Spleen (tissue), 11 donors: Measurements from ENCODE around the gene TAB2. TPM values are rescaled to one million over a fixed set of nuclear protein-coding genes. Genes with fewer than 3 reads are reported as not detected.

Experiments used
- DNase-seq: peaks from one replicate; pipeline ENCODE4 v3.0.0-alpha.2; 2020
- H3K27ac ChIP-seq, 8 donors: fragments of 200-600 bp; sonication (generic) in 7 of 8; 1 replicate in 4 of 8; 2 replicates in 4 of 8; pipeline versions ENCODE4 v1.5.0 to v1.8.0; 2016 to 2021; ENCODE audit warnings: inconsistent platforms in 4 of 8, mild to moderate bottlenecking in 4 of 8, moderate library complexity in 1 of 8
- H3K27me3 ChIP-seq, 7 donors: fragments of 200-600 bp; sonication (generic) in 6 of 7; replicated peaks in 1 of 7; 1 replicate in 4 of 7; 2 replicates in 3 of 7; pipeline versions ENCODE4 v1.5.0 to v1.8.0; 2016 to 2021; ENCODE audit warnings: inconsistent platforms in 3 of 7, mild to moderate bottlenecking in 1 of 7
- H3K36me3 ChIP-seq, 6 donors: fragments of 200-600 bp; sonication (generic) in 5 of 6; 1 replicate in 4 of 6; 2 replicates in 2 of 6; pipeline versions ENCODE4 v1.5.0 to v1.8.0; 2016 to 2021; ENCODE audit warnings: inconsistent platforms in 2 of 6
- H3K4me1 ChIP-seq, 6 donors: fragments of 200-600 bp; sonication (generic) in 5 of 6; 1 replicate in 3 of 6; 2 replicates in 3 of 6; pipeline versions ENCODE4 v1.5.0 to v1.8.0; 2016 to 2021; ENCODE audit warnings: inconsistent platforms in 3 of 6
- H3K4me3 ChIP-seq, 8 donors: fragments of 200-600 bp; sonication (generic) in 7 of 8; 1 replicate in 4 of 8; 2 replicates in 4 of 8; pipeline versions ENCODE4 v1.5.0 to v1.8.0; 2016 to 2021; ENCODE audit warnings: inconsistent platforms in 4 of 8, mild to moderate bottlenecking in 4 of 8, moderate library complexity in 2 of 8
- H3K9me3 ChIP-seq, 8 donors: fragments of 200-600 bp; sonication (generic) in 7 of 8; 1 replicate in 4 of 8; 2 replicates in 4 of 8; pipeline versions ENCODE4 v1.5.0 to v1.8.0; 2016 to 2021; ENCODE audit warnings: inconsistent platforms in 4 of 8
- POLR2A ChIP-seq, 3 donors: fragments of 450-650 bp; IDR thresholded peaks; one replicate each; pipeline ENCODE4 v1.5.1; 2017; ENCODE audit warnings: antibody characterized with exemption in 3 of 3, mild to moderate bottlenecking in 1 of 3
- POLR2AphosphoS5 ChIP-seq, 3 donors: sonication (generic); formaldehyde crosslinking; IDR thresholded peaks; one replicate each; pipeline ENCODE4 v1.5.1; 2017; ENCODE audit warnings: antibody characterized with exemption in 3 of 3
- WGBS, 5 donors: extraction: QIAGEN DNeasy Blood & Tissue Kit in 3 of 5; methylation state at CpG; one replicate each; pipeline versions ENCODE4 v1.1.5 to v1.1.7; 2013 to 2018; 5-methylcytosine and 5-hydroxymethylcytosine counted together
- intact Hi-C: fragments of 100-400 bp; cut with DNase I; formaldehyde crosslinking; loops from one replicate; pipeline ENCODE4 v1.15.0; 2023; ENCODE audit warnings: low total_unique reads
- polyA plus RNA-seq, 3 donors: library from polyadenylated mRNA; stranded (reverse); fragments of 200-250 nt; gene quantifications; one replicate each; pipeline ENCODE4 v1.2.1, GENCODE V29; 2013
- total RNA-seq, 7 donors: library from RNA; depleted of rRNA in 3 of 7; stranded (reverse); fragments of >200 nt in 3 of 7; fragmentation: NEBNext Ultra II Directional in 4 of 7; extraction: Animal tissue kit (Norgen Biotek cat#: 25700) in 4 of 7; gene quantifications; one replicate each; pipeline versions ENCODE4 v1.1.0 to v1.2.1, GENCODE V29; 2016 to 2021
- TF ChIP-seq, protein P1 (sequence below), 11 experiments: fragments of 200-600 bp in 7 of 11; fragments of 450-650 bp in 4 of 11; sonication (generic) in 4 of 11; IDR thresholded peaks in 8 of 11; conservative IDR thresholded peaks in 3 of 11; 1 replicate in 7 of 11; 2 replicates in 4 of 11; pipeline versions ENCODE4 v1.4.0 to v1.8.0; 2016 to 2021; ENCODE audit warnings: antibody characterized with exemption in 11 of 11, inconsistent platforms in 4 of 11, mild to moderate bottlenecking in 1 of 11
- donor health status: healthy with polysubstance abuse.
- donor health status: DM: no; HTN: no; CAD: no; lungs with moderate emphysema.
- donor health status: DM: no; HTN: no; CAD: no.
- donor health status: Bipolar disorder and iron deficiency.
- donor health status: healthy.
- donor health status: DM: no; HTN: no; CAD: no.
- donor health status: DM: yes; HTN: yes; CAD: no.

TAB2 gene
- total and polyA plus RNA-seq, 10 donors: 15.4 to 84.1 (median 70.9) TPM

DNA sequence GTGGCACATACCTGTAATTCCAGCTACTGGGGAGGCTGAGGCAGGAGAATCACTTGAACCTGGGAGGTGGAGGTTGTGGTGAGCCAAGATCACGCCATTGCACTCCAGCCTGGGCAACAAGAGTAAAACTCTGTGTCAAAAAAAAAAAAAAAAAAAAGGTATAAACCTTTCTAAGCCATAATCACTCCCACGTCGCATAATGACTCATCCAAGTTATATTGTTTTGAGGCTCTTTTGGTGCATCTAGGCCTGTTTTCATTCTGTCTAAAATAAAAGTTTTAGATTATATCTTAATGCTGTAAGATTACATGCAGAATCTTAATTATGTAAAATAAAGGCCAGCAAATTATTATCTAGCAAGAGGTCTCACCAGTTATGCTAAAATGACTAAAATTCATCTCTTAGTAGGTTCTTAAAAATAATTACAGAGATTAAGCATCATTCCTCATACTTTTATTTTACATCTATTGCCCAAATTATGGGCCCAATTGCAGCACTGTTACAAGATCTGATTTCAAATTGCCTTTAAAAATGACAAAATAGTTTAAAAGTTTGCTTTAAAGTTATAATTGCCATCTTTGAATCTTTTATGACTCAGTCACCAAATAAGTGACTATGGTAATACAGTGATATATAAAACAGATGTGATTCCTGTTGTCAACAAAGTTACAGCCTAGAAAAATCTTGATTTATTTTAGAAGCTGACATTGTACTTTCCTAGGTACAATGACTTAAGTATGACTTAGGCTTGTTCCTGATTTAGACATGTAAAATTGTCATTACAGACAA lies 72.2 kb downstream of the TAB2 start:
- H3K36me3 ChIP-seq: peaks cover 0 to 38% (median 6%) of the 10 kb centered on the region in 6 donors
- intact Hi-C loops: no loop called here
- no peak overlapping the region for H3K4me3 ChIP-seq
- H3K4me1 ChIP-seq: peaks cover 0 to 12% (median 0%) of the 10 kb centered on the region in 6 donors
- TF ChIP-seq POLR2A (IDR thresholded peaks at IDR 0.05) (no peak), POLR2AphosphoS5 (IDR thresholded peaks at IDR 0.05) (no peak)
- TF ChIP-seq, protein P1, sequence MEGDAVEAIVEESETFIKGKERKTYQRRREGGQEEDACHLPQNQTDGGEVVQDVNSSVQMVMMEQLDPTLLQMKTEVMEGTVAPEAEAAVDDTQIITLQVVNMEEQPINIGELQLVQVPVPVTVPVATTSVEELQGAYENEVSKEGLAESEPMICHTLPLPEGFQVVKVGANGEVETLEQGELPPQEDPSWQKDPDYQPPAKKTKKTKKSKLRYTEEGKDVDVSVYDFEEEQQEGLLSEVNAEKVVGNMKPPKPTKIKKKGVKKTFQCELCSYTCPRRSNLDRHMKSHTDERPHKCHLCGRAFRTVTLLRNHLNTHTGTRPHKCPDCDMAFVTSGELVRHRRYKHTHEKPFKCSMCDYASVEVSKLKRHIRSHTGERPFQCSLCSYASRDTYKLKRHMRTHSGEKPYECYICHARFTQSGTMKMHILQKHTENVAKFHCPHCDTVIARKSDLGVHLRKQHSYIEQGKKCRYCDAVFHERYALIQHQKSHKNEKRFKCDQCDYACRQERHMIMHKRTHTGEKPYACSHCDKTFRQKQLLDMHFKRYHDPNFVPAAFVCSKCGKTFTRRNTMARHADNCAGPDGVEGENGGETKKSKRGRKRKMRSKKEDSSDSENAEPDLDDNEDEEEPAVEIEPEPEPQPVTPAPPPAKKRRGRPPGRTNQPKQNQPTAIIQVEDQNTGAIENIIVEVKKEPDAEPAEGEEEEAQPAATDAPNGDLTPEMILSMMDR (IDR thresholded peaks at IDR 0.05 in 8 of 11, conservative IDR thresholded peaks at IDR 0.05 in 3 of 11): no peak
- H3K27me3 ChIP-seq: no peaks in the 10 kb centered on the region
- no peak overlapping the region for H3K27ac ChIP-seq
- 87 to 99% (median 89%) methylated on average over 3 of the region's 3 CpGs for WGBS, 5 donors
- peaks cover 0 to 16% (median 8%) of the 10 kb centered on the region in 8 donors for H3K9me3 ChIP-seq
- DNase-seq: no peak

DNA sequence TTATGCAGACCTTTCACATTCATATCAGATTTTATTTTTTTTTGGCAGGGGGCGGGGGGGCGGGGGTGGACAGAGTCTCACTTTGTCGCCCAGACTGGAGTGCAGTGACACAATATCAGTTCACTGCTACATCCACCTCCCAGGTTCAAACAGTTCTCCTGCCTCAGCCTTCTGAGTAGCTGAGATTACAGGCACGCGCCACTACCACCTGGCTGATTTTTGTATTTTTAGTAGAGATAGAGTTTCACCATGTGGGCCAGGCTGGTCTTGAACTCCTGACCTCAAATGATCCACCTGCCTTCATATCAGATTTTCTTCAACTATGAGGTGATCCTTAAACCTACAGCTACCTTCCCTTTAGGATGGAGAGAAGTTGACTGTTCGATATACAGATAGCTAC lies 74.6 kb downstream of the TAB2 start:
- DNase-seq: no peak
- TF ChIP-seq, protein P1 (IDR thresholded peaks at IDR 0.05 in 8 of 11, conservative IDR thresholded peaks at IDR 0.05 in 3 of 11): no peak
- TF ChIP-seq POLR2A (IDR thresholded peaks at IDR 0.05) (no peak), POLR2AphosphoS5 (IDR thresholded peaks at IDR 0.05) (no peak)
- intact Hi-C loops: no loop called here
- H3K4me3 ChIP-seq: no peak overlapping the region
- no peak overlapping the region for H3K27ac ChIP-seq
- peaks cover 0 to 5% (median 0%) of the 10 kb centered on the region in 6 donors for H3K4me1 ChIP-seq
- peaks cover 0 to 5% (median under 1%) of the 10 kb centered on the region in 8 donors for H3K9me3 ChIP-seq
- WGBS, 5 donors: 95 to 99% (median 98%) methylated on average over 6 of the region's 6 CpGs
- no peaks in the 10 kb centered on the region for H3K27me3 ChIP-seq
- peaks cover 0 to 43% (median 5%) of the 10 kb centered on the region in 6 donors for H3K36me3 ChIP-seq

DNA sequence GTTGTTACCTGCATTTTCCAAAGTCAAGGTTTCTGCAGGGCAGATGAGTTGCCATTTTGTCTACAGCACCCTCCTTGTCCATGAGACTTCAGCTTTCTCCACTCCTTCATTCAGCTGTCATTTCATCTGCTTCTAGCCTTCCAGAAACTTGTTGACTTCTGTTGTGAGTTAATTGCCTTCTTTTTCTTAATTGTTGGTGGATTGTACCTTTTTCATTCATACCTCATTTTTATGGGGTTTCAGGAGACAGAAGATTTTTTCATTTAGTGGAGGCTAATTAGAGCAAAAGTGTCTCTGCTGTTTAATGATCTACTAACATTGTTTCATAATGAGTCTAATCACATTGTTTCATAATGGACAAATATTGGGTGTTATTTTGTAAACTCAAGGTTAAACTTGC lies 75.0 kb downstream of the TAB2 start:
- H3K4me3 ChIP-seq: no peak overlapping the region
- TF ChIP-seq, protein P1 (IDR thresholded peaks at IDR 0.05 in 8 of 11, conservative IDR thresholded peaks at IDR 0.05 in 3 of 11): no peak
- TF ChIP-seq POLR2AphosphoS5 (IDR thresholded peaks at IDR 0.05) (no peak), POLR2A (IDR thresholded peaks at IDR 0.05) (no peak)
- H3K27me3 ChIP-seq: no peaks in the 10 kb centered on the region
- intact Hi-C loops: no loop called here
- no peak overlapping the region for H3K27ac ChIP-seq
- H3K9me3 ChIP-seq: peaks cover 0 to under 1% (median 0%) of the 10 kb centered on the region in 8 donors
- no peak for DNase-seq
- peaks cover 0 to 5% (median 0%) of the 10 kb centered on the region in 6 donors for H3K4me1 ChIP-seq
- peaks cover 0 to 43% (median 6%) of the 10 kb centered on the region in 6 donors for H3K36me3 ChIP-seq

DNA sequence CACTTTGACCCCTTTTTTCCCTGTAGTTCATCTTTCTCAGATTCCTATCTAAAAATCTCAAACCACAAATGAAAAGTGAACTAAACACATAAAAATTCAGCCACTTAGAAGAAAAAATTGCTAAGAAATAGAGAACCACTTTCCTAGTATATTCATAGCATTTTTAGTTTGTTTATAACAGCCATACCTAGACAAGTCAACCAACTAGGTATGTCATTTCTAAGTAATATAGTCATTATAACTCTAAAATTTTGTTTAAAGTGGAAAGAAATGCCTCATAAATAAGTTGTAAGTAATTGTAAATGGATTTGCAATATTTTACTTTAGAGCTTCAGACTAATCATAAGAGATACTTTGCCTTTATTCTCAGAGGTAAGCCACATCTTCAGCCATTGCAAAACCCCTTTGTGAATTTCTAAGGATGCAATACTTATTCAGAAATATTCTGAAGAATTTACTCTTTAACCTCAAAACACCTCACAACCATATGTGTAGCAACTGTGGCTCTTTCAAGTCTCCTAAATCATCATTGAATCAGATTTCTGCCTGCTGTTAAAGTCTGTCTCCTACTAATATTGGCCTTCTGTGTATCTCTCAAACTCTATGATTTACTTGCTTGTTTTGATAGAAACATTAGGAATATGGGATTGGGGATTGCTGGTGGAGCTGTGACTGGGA lies 75.6 kb downstream of the TAB2 start:
- Histone ChIP-seq H3K9me3 (no peaks in the 10 kb centered on the region), H3K4me1 (peaks cover 0 to 5% (median 0%) of the 10 kb centered on the region in 6 donors), H3K27ac (no peak overlapping the region), H3K27me3 (no peaks in the 10 kb centered on the region), H3K4me3 (no peak overlapping the region), H3K36me3 (peaks cover 0 to 49% (median 9%) of the 10 kb centered on the region in 6 donors)
- DNase-seq: no peak
- intact Hi-C loops: no loop called here
- TF ChIP-seq POLR2AphosphoS5 (IDR thresholded peaks at IDR 0.05) (no peak), POLR2A (IDR thresholded peaks at IDR 0.05) (no peak)
- TF ChIP-seq, protein P1 (IDR thresholded peaks at IDR 0.05 in 8 of 11, conservative IDR thresholded peaks at IDR 0.05 in 3 of 11): no peak
